Lower leg skin (tissue), 4 donors: Measurements from ENCODE around the gene CTSF. TPM values are rescaled to one million over a fixed set of nuclear protein-coding genes. Genes with fewer than 3 reads are reported as not detected.
A peak's percentile ranks its signal among the peaks of the same experiment; 100 is the strongest.

Experiments
- DNase-seq, 2 donors: peaks; one replicate each; pipeline ENCODE4 v3.0.0-alpha.2; 2019; ENCODE audit warnings: low spot score in 2 of 2
- H3K4me3 ChIP-seq: fragments of 200-600 bp; sonication (generic); 2 replicates; pipeline ENCODE4 v1.5.1; 2017; ENCODE audit warnings: mild to moderate bottlenecking, low read depth; ENCODE audit not compliant: poor library complexity, severe bottlenecking
- CTCF ChIP-seq, 3 donors: fragments of 450-650 bp; IDR thresholded peaks; one replicate each; pipeline ENCODE4 v1.5.1; 2016; ENCODE audit warnings: antibody characterized with exemption in 3 of 3, mild to moderate bottlenecking in 3 of 3, moderate library complexity in 2 of 3
- POLR2A ChIP-seq, 2 donors: fragments of 450-650 bp; IDR thresholded peaks; one replicate each; pipeline ENCODE4 v1.6.1; 2016 to 2017; ENCODE audit warnings: antibody characterized with exemption in 2 of 2, mild to moderate bottlenecking in 1 of 2, moderate library complexity in 1 of 2
- WGBS, 2 donors: methylation state at CpG; one replicate each; pipeline ENCODE4 v1.1.5; 2018; 5-methylcytosine and 5-hydroxymethylcytosine counted together
- intact Hi-C: fragments of 100-400 bp; cut with DNase I; formaldehyde crosslinking; loops from one replicate; pipeline ENCODE4 v1.15.0; 2023; ENCODE audit warnings: low total_unique reads
- total RNA-seq, 4 donors: library from RNA; depleted of rRNA; stranded (reverse); fragments of >200 nt; gene quantifications; one replicate each; pipeline ENCODE4 v1.1.0, GENCODE V29; 2016

The CTSF gene
- total RNA-seq, 4 donors from 2014 or later: 96.4 to 120 (median 103) TPM

- no peak for DNase-seq
- 84 to 88% methylated on average over 3 of the region's 3 CpGs for WGBS, 2 donors
- intact Hi-C loops: no loop called here
- no peak for TF ChIP-seq CTCF (IDR thresholded peaks at IDR 0.05)
- TF ChIP-seq POLR2A (IDR thresholded peaks at IDR 0.05): no peak
- no peak overlapping the region for H3K4me3 ChIP-seq
These were observed 12.9 kb upstream of the CTSF start for GRCh38 chr11:66581261-66581660.

- no peak overlapping the region for H3K4me3 ChIP-seq
- 68 to 76% methylated on average over 5 of the region's 5 CpGs for WGBS, 2 donors
- no peak for DNase-seq
- TF ChIP-seq CTCF (IDR thresholded peaks at IDR 0.05): no peak
- no peak for TF ChIP-seq POLR2A (IDR thresholded peaks at IDR 0.05)
- intact Hi-C loops: no loop called here
These were observed 12.4 kb upstream of the CTSF start for GRCh38 chr11:66580803-66581202.

GRCh38 chr11:66579017-66579606 is 10.7 kb upstream of the CTSF start:
- no peak overlapping the region for H3K4me3 ChIP-seq
- 20% methylated on average over 23 to 25 of the region's 25 CpGs for WGBS, 2 donors
- intact Hi-C loops: no loop called here
- DNase-seq: peak; percentile 37 to 96
- peak in 1 of 3 donors; percentile 53 for TF ChIP-seq CTCF (IDR thresholded peaks at IDR 0.05)
- TF ChIP-seq POLR2A (IDR thresholded peaks at IDR 0.05): no peak

GRCh38 chr11:66570850-66571180 is 2.4 kb upstream of the CTSF start:
- intact Hi-C loops: no loop called here
- no peak for DNase-seq
- 72 to 80% methylated on average over 2 of the region's 2 CpGs for WGBS, 2 donors
- H3K4me3 ChIP-seq: no peak overlapping the region
- TF ChIP-seq POLR2A (IDR thresholded peaks at IDR 0.05) (no peak), CTCF (IDR thresholded peaks at IDR 0.05) (no peak)

- TF ChIP-seq CTCF (IDR thresholded peaks at IDR 0.05) (no peak), POLR2A (IDR thresholded peaks at IDR 0.05) (no peak)
- 68 to 72% methylated on average over 5 of the region's 5 CpGs for WGBS, 2 donors
These were observed 1.9 kb upstream of the CTSF start for GRCh38 chr11:66570079-66570849.

More at GRCh38 chr11:66570079-66570849, 1.9 kb upstream of the CTSF start:
- no peak overlapping the region for H3K4me3 ChIP-seq
- intact Hi-C loops: no loop called here
- DNase-seq: no peak
